Left ventricle myocardium inferior (tissue), 1 donor: ENCODE data around the gene MED26. TPM values are rescaled to one million over a fixed set of nuclear protein-coding genes. Genes with fewer than 3 reads are reported as not detected.
"Not testable (repeated sequence)": the region's sequence is repeated elsewhere in the genome, so short reads cannot be mapped to it uniquely, and the experiment has no call there.

Experiments
- DNase-seq: peaks from one replicate; pipeline ENCODE4 v3.0.0-alpha.2; 2020
- H3K27ac ChIP-seq: fragments of 200-600 bp; replicated peaks from 2 replicates; pipeline ENCODE4 v1.8.0; 2021
- H3K27me3 ChIP-seq: fragments of 200-600 bp; 2 replicates; pipeline ENCODE4 v1.8.0; 2021; ENCODE audit warnings: low read depth
- H3K36me3 ChIP-seq: fragments of 200-600 bp; 2 replicates; pipeline ENCODE4 v1.8.0; 2021
- H3K4me1 ChIP-seq: fragments of 200-600 bp; 2 replicates; pipeline ENCODE4 v1.8.0; 2021
- H3K4me3 ChIP-seq: fragments of 200-600 bp; 2 replicates; pipeline ENCODE4 v1.8.0; 2021; ENCODE audit warnings: mild to moderate bottlenecking, moderate library complexity
- H3K9me3 ChIP-seq: fragments of 200-600 bp; replicated peaks from 2 replicates; pipeline ENCODE4 v1.8.0; 2021
- CTCF ChIP-seq: fragments of 200-600 bp; IDR thresholded peaks from 2 replicates; pipeline ENCODE4 v1.8.0; 2021; ENCODE audit warnings: antibody characterized with exemption, mild to moderate bottlenecking, borderline replicate concordance
- intact Hi-C: fragments of 100-400 bp; cut with micrococcal nuclease; formaldehyde crosslinking; loops from one replicate; pipeline ENCODE4 v1.11.0; 2022
- total RNA-seq: library from RNA; stranded (reverse); fragmentation: NEBNext Ultra II Directional; extraction: Animal tissue kit (Norgen Biotek cat#: 25700); gene quantifications from one replicate; pipeline ENCODE4 v1.2.1, GENCODE V29; 2021
- donor health status: DM: no; HTN: yes; CAD: no; lungs with severe emphysema.

Gene MED26
- total RNA-seq, 1 donor from 2014 or later: 4.0 TPM

GRCh38 chr19:16562608-16563025, 65.4 kb downstream of the MED26 start:
- no peak overlapping the region for H3K27ac ChIP-seq
- no peaks in the 10 kb centered on the region for H3K9me3 ChIP-seq
- DNase-seq: no peak
- H3K4me1 ChIP-seq: peaks cover 10% of the 10 kb centered on the region
- H3K4me3 ChIP-seq: no peak overlapping the region
- H3K27me3 ChIP-seq: no peaks in the 10 kb centered on the region
- TF ChIP-seq CTCF: no peak
- intact Hi-C loops: no loop called here
- H3K36me3 ChIP-seq: peaks cover 79% of the 10 kb centered on the region

- Histone ChIP-seq H3K4me1 (peaks cover 9% of the 10 kb centered on the region), H3K27me3 (no peaks in the 10 kb centered on the region), H3K36me3 (peaks cover 74% of the 10 kb centered on the region), H3K9me3 (no peaks in the 10 kb centered on the region), H3K27ac (no peak overlapping the region), H3K4me3 (no peak overlapping the region)
- TF ChIP-seq CTCF: no peak
- DNase-seq: no peak
- intact Hi-C loops: no loop called here
Observed at GRCh38 chr19:16561382-16561781, 66.6 kb downstream of the MED26 start.

GRCh38 chr19:16559780-16560276, 68.2 kb downstream of the MED26 start:
- no peak for TF ChIP-seq CTCF
- DNase-seq: no peak
- Histone ChIP-seq H3K27ac (no peak overlapping the region), H3K4me1 (peaks cover 4% of the 10 kb centered on the region), H3K4me3 (no peak overlapping the region), H3K9me3 (no peaks in the 10 kb centered on the region), H3K27me3 (no peaks in the 10 kb centered on the region), H3K36me3 (peaks cover 74% of the 10 kb centered on the region)
- intact Hi-C loops: no loop called here

- intact Hi-C loops: no loop called here
- TF ChIP-seq CTCF: no peak
- Histone ChIP-seq H3K36me3 (peaks cover 71% of the 10 kb centered on the region), H3K4me3 (no peak overlapping the region), H3K9me3 (no peaks in the 10 kb centered on the region), H3K27me3 (no peaks in the 10 kb centered on the region), H3K4me1 (peaks cover 2% of the 10 kb centered on the region), H3K27ac (no peak overlapping the region)
- DNase-seq: no peak
Observed at GRCh38 chr19:16554776-16555175, 73.2 kb downstream of the MED26 start.

GRCh38 chr19:16551902-16552301, 76.1 kb downstream of the MED26 start:
- DNase-seq, H3K27me3 ChIP-seq, intact Hi-C loops, H3K4me3 ChIP-seq, H3K27ac ChIP-seq, H3K4me1 ChIP-seq, H3K9me3 ChIP-seq: not testable (repeated sequence)
- peaks cover 62% of the 10 kb centered on the region for H3K36me3 ChIP-seq

GRCh38 chr19:16548956-16549355, 79.0 kb downstream of the MED26 start:
- intact Hi-C loops: no loop called here
- TF ChIP-seq CTCF: no peak
- no peak overlapping the region for H3K4me3 ChIP-seq
- H3K36me3 ChIP-seq: peaks cover 35% of the 10 kb centered on the region
- peaks cover 6% of the 10 kb centered on the region for H3K4me1 ChIP-seq
- H3K9me3 ChIP-seq: no peaks in the 10 kb centered on the region
- no peaks in the 10 kb centered on the region for H3K27me3 ChIP-seq
- H3K27ac ChIP-seq: no peak overlapping the region
- no peak for DNase-seq
